Measurements from ENCODE around the gene RARB.

- no peak for TF ChIP-seq CTCF (conservative IDR thresholded peaks at IDR 0.05)
- TF ChIP-seq ZFX (IDR thresholded peaks at IDR 0.05): no peak
Measured at GRCh38 chr3:25564075-25564474, 136.0 kb downstream of the RARB start.
